Kasumi-1 (cell line): ENCODE data around the gene ITPR1.

Experiments
- DNase-seq, 2 experiments: peaks; one replicate each; lab custom pipeline; 2025; lab: John Stamatoyannopoulos, UW

Gene ITPR1

GRCh38 chr3:4509983-4510755 lies 17.0 kb downstream of the ITPR1 start:
- DNase-seq = no peak

DNA sequence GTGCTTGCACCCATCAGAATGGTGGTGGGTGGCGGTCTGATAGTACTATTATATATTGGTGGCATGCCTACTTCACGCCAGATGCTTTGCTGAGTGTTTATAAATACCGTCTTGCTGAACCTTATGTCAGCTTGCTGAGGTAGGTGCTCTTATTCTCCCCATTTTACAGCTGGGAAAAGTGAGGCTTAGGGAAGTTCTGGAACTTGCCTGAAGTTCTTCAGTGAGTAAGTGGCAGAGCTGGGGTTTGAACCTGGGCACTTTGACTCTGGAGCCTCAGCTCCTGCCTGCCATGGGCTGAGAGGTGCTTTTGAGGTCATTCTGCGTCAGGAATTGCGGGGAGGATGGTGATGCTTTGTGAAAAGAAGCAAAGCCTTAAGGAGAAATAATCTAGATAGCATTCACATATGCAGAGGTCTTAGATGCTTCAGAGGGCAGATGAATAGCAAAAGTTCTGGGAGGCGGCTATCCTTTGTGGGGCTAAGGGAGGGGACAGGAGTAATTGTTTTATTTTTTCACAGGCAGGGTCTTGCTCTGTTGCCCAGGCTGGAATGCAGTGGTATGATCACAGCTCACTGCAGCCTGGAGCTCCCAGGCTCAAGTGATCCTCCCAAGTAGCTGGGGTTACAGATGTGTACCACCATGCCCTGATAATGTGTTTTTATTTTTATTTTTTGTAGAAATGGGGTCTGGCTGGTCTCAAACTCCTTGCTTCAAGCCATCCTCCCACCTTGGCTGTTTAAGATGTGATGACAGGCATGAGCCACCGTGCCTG lies 18.5 kb downstream of the ITPR1 start:
- no peak for DNase-seq

DNA sequence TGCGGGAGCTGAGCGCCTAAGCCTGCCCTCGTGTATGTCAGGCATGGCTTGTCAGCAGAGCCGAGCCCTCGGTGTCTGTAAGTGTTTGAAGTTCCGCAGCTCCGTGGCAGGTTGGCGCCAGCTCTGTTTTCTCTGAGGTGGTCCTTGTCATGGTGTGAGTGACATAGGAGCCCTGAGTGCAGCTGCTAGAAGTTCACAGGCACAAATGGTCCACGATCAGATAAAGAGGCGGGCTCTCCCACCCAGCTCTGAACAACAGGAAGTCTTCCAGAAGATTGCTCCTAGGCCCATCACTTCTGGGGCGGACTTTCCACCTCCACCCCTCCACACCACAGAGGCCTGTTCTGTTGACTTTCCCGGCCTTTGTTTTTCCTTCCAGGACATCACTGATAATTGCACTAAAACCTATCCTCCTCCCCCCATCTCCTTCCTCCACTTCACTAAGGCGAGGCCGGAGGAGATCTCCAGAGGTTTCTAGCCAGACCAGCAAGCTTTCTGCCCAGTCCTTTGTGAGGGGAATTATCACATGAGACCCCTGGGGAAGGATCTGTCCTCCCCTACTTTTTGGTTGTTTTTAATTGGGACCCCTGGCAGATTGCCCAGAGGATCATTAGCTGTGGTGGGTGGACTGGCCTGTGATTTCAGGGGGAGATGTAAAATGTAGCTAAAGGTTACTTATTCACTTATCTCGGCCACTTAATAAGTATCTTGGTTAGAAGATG lies 19.9 kb downstream of the ITPR1 start:
- no peak for DNase-seq

GRCh38 chr3:4514321-4514720 lies 21.2 kb downstream of the ITPR1 start:
- DNase-seq = no peak

DNA sequence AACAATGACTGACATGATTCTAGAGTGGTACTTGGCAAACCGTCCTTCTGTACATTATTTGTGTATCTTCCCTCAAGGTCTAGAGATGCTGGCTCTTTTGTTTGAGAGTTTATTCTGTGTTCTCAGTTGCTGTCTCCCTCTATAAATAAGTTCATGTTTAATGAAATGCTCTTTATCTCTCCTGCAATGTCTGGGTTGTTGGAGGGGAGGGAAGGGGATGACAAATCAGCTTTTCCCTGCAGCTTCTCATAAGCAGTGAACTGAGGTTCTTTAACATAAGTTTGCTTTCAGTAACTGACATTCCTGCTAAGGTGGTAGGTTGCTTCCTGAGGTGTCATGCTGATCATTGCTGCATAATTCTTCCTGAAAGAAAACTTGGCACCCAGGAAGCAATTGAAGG lies 21.8 kb downstream of the ITPR1 start:
- no peak for DNase-seq

- DNase-seq = no peak
These were observed 22.9 kb downstream of the ITPR1 start for GRCh38 chr3:4515916-4516579.

GRCh38 chr3:4517093-4517492 lies 23.9 kb downstream of the ITPR1 start:
- DNase-seq = no peak

- DNase-seq = peak; percentile 32 to 50
These were observed 24.6 kb downstream of the ITPR1 start for GRCh38 chr3:4517643-4518311.

GRCh38 chr3:4520033-4520816 lies 27.1 kb downstream of the ITPR1 start:
- no peak for DNase-seq

DNA sequence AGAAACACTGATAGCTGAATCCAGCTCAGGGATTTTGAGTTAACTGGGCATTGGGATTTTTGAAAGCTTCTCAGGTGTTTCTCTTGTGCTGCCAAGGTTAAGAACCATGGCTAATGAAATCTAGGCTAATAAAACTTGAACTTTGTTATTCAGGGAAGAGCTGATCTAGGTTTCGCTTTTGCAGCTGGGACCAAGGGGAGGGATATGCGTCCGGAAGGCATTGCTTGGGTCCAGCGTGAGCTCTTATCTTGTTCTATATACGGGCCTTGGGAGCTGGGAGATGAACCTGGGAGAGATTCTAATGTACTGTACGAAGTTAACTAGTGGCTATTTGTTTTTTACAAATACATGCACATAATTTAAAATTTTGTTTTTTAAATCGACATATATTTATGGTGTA lies 29.8 kb downstream of the ITPR1 start:
- no peak for DNase-seq

GRCh38 chr3:4523710-4524698 lies 30.9 kb downstream of the ITPR1 start:
- no peak for DNase-seq

- no peak for DNase-seq
These were observed 32.5 kb downstream of the ITPR1 start for GRCh38 chr3:4525560-4526223.

DNA sequence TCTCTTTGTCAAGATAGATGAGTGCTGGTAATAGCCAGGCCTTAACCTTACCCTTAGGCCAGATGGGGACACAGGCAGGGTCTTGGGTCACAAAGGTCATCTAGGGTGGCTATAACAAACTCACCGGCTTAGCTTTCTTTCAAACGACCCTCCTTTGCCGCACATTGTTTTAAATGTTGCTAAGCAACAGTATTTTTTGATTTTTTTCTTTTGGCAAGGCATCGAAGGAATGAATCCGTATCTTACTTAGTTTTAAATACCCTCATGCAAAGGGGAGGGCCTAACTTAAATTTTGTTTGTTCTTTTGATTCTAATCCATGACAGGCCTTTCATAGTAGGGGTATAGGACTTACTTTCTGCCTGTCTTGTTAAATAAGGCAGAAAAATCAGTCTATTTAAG lies 35.2 kb downstream of the ITPR1 start:
- no peak for DNase-seq

DNA sequence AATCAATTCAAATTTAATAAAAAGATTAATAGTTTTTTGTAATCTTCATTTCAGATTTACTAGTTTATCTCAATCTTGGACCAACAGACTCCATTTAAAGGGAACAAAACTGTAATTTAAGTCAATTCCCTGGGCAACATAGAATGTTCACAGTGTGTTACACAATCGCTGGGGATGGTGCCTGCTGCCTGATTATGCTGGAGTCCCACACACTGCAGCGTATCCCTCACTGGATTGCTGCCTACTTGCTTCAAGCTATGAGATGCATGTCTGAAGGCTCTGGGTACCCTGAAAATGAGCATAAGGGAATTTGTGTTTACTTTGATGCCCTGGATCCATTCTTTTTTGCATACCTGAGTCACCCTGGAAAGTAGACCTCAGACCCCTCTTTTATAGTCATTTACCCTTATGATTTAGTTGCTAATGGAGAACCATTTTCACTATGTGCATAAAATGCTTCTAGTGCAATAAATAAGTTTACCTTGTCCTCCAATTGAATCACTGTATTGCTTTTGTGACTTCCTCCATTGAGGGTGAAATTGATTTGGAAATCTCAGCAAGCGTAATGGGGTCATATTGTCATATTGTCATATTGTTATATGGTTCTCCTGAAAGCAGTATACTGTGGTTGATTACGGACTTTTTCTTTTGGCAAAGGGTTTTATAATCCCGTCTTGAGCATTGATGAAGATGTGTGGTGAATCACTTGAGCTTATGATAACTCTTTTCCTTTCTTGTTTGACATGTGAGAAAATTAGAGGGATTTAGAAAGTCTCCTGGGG lies 35.9 kb downstream of the ITPR1 start:
- DNase-seq = no peak

- DNase-seq = peak; percentile 41 to 61
These were observed 36.9 kb downstream of the ITPR1 start for GRCh38 chr3:4529876-4530588.

GRCh38 chr3:4531478-4532025 lies 38.4 kb downstream of the ITPR1 start:
- peak; percentile 45 to 50 for DNase-seq

DNA sequence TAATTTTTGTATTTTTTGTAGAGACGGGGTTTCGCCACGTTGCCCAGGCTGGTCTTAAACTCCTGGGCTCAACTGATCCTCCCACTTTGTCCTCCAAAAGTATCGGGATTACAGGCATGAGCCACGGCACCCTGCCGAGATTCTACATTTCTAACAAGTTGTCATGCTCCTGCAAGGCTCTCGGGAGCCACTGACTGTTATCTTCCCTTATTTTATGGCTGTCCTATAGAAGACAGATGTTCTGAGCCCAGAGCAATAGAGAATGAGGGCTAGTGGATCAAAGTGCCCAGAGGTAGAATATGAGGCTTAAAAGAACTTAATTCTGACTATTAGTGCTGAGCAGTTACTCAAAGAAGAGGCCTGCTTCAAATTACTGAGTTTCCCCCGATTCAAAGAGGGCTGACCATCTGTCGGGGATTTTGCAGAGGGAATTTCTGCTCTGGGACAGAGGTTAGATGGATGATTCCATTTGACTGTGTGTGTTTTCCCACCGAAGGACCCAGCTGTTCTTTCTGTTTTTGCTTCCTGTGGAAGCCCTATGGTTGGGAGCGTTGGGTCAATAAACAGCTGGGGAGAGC lies 39.5 kb downstream of the ITPR1 start:
- DNase-seq = no peak
